Liver (tissue), 3 donors: ENCODE measurements around the gene DCBLD2.

ENCODE experiments used
- CTCF ChIP-seq: fragments of 150-350 bp; IDR thresholded peaks from 2 replicates; pipeline ENCODE4 v1.5.1; 2017; ENCODE audit warnings: improper control_type of control experiment, low read depth, low read length; ENCODE audit not compliant: missing input control
- EGR1 ChIP-seq, 2 donors: IDR thresholded peaks; 2 replicates each; pipeline ENCODE4 v1.6.1; 2016 to 2018; ENCODE audit warnings: antibody characterized with exemption in 2 of 2, low read depth in 2 of 2
- FOXA2 ChIP-seq: IDR thresholded peaks from 2 replicates; pipeline ENCODE4 v1.6.1; 2016; ENCODE audit warnings: antibody characterized with exemption
- GABPA ChIP-seq, 2 donors: IDR thresholded peaks in 1 of 2; conservative IDR thresholded peaks in 1 of 2; 2 replicates each; pipeline ENCODE4 v1.6.1; 2016; ENCODE audit warnings: antibody characterized with exemption in 2 of 2, mild to moderate bottlenecking in 1 of 2, moderate library complexity in 1 of 2
- NR2F2 ChIP-seq: IDR thresholded peaks from 2 replicates; pipeline ENCODE4 v1.6.1; 2016; ENCODE audit warnings: antibody characterized with exemption
- RAD21 ChIP-seq, 2 donors: IDR thresholded peaks; 2 replicates each; pipeline ENCODE4 v1.6.1; 2016; ENCODE audit warnings: antibody characterized with exemption in 2 of 2, mild to moderate bottlenecking in 2 of 2
- RXRA ChIP-seq, 2 donors: IDR thresholded peaks; 2 replicates each; pipeline ENCODE4 v1.6.1; 2017 to 2018; ENCODE audit warnings: antibody characterized with exemption in 2 of 2, mild to moderate bottlenecking in 1 of 2
- TAF1 ChIP-seq: conservative IDR thresholded peaks from 2 replicates; pipeline ENCODE4 v1.6.1; 2016; ENCODE audit warnings: antibody characterized with exemption, mild to moderate bottlenecking
- TF ChIP-seq, protein P1 (sequence below): IDR thresholded peaks from 2 replicates; pipeline ENCODE4 v1.6.1; 2016; ENCODE audit warnings: antibody characterized with exemption
- donor health status: healthy.
- donor health status: healthy.

DNA sequence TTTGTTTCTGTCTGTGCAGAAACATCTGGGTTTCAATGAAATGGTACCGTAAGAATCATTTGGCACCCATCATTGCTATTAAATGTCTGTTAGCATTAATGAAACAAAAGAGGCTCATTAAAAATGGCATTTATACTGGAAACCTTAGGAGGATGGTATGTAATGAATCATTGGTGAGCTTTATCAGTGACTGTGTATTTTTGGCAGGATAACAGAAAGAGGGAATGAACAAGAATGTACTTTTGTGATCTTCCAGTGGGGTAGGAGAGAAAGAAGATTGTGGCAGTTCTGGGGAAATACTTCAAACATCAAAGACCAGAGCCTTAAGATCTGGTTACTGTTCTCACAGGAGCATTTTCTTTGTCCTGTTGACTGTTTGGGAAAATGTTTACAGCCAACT is 4.7 kb upstream of the DCBLD2 start:
- TF ChIP-seq, protein P1, sequence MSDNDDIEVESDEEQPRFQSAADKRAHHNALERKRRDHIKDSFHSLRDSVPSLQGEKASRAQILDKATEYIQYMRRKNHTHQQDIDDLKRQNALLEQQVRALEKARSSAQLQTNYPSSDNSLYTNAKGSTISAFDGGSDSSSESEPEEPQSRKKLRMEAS, result no peak
- TF ChIP-seq CTCF, result no peak
- no peak for TF ChIP-seq NR2F2
- no peak for TF ChIP-seq TAF1
- TF ChIP-seq FOXA2, result no peak
- TF ChIP-seq GABPA (IDR thresholded peaks at IDR 0.05 in 1 of 2, conservative IDR thresholded peaks at IDR 0.05 in 1 of 2), result no peak
- TF ChIP-seq RAD21 (IDR thresholded peaks at IDR 0.05), result no peak
- no peak for TF ChIP-seq EGR1 (IDR thresholded peaks at IDR 0.05; ENCODE audit: low read depth in 2 of 2)
- TF ChIP-seq RXRA (IDR thresholded peaks at IDR 0.05), result no peak
